Activated CD8-positive, alpha-beta memory T cell treated with anti-CD3 and anti-CD28 coated beads, Interleukin-2, amount 10 ng/mL, durations not matched to agents 7 days and 5 days (primary cell): ENCODE results near the gene UBTF. TPM values are rescaled to one million over a fixed set of nuclear protein-coding genes. Genes with fewer than 3 reads are reported as not detected.

ENCODE experiments used
- ATAC-seq: fragments of 150-1000 bp; cut with Tn5 transposase; one replicate; pipeline ENCODE4 v1.10.0; 2021; ENCODE audit warnings: moderate library complexity
- CTCF ChIA-PET: fragments of 350-600 bp; sonication (Branson Sonifier 250); formaldehyde crosslinking; loops from one replicate; lab custom pipeline; 2021; ENCODE audit warnings: antibody characterized with exemption; lab: Charles Lee
- DNase-seq: peaks from one replicate; pipeline ENCODE4 v3.0.0-alpha.2; 2020
- H3K27ac Mint-ChIP-seq: one replicate; pipeline ENCODE4 v1.8.0; 2021; ENCODE audit warnings: mild to moderate bottlenecking, mixed read lengths
- H3K27me3 Mint-ChIP-seq: one replicate; pipeline ENCODE4 v1.8.0; 2021; ENCODE audit warnings: mixed read lengths
- H3K36me3 Mint-ChIP-seq: one replicate; pipeline ENCODE4 v1.8.0; 2021; ENCODE audit warnings: mild to moderate bottlenecking, mixed read lengths
- H3K4me1 Mint-ChIP-seq: one replicate; pipeline ENCODE4 v1.8.0; 2021; ENCODE audit warnings: mixed read lengths
- H3K4me3 Mint-ChIP-seq: one replicate; pipeline ENCODE4 v1.8.0; 2021; ENCODE audit warnings: mild to moderate bottlenecking, moderate library complexity, mixed read lengths
- H3K9me3 Mint-ChIP-seq: one replicate; pipeline ENCODE4 v1.8.0; 2022; ENCODE audit warnings: low read depth, mixed read lengths
- total RNA-seq, 2 experiments: library from RNA; stranded (reverse); gene quantifications; one replicate each; pipeline ENCODE4 v1.2.3, GENCODE V29; 2021

The UBTF gene
- total RNA-seq, 2 experiments from 2014 or later = 128 to 158 TPM

DNA sequence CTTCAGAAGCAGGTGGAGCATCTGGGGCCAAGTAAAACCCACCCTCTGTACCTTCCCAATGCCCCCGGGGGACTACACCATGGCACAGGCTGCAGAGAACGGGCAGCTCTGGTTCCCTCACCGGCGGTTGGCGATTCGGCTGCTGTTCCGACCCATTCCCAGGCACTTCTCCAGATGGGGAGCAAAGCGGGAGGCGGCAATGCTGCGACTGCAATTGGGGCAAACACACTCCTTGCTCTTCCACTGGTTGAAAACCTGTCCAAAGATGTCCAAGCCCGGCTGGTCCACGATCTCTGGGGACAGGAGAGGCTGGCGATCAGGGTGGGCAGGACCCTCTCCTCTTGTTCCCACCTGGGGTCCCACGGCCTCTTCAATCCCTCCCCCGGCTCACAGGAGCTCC is 22.4 kb downstream of the UBTF start:
- DNase-seq (no peak), ATAC-seq (no peak)
- H3K36me3 Mint-ChIP-seq = peaks cover 18% of the 10 kb centered on the region
- H3K4me3 Mint-ChIP-seq = peak overlapping the region; percentile 83
- H3K9me3 Mint-ChIP-seq = no peaks in the 10 kb centered on the region
- H3K4me1 Mint-ChIP-seq = peaks cover 24% of the 10 kb centered on the region
- peak overlapping the region; percentile 90 for H3K27ac Mint-ChIP-seq
- no peaks in the 10 kb centered on the region for H3K27me3 Mint-ChIP-seq
- CTCF ChIA-PET = interaction anchor here (1.7 to 6.6 kb wide), 3 partner anchors 11 to 154 kb away, joined by 5 to 67 read pairs (median 32); partner anchors contain the start of gene TMUB2

DNA sequence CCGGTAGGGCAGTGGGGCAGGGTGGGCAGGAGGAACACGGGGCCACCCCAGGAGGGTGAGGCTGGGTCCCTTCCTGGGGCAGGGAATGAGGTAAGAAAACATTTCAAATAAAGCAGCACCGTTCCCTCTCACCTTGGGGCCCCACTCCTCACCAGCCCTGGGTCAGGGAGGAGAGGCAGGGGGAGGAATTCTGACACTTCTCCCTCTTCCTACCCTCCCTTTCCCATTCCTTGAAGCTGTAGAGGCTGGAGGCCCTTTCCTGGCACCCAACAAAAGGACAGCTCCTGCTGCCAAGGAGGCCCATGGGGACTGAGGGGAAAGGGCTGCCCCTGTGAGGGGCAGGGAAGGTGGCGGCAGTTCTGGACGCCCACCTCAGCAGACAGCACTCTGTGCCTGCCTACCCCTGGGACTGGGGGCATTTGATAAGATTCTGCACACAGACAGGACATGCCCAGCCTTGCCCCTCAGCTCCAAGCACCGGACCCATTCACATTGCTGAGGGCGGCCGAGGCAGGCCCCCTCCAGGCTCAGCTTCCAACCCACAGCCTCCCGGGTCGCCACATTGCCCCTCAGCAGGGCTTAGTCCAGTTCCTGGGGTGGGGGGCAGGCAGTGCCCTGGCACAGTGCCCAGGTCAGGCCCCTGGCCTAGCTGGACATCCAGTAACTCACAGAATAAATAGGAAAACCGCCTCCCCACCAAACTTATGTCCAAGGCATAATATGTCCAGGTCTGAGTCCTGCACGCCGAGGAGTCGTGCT is 26.0 kb downstream of the UBTF start:
- no peak overlapping the region for H3K27ac Mint-ChIP-seq
- no peaks in the 10 kb centered on the region for H3K27me3 Mint-ChIP-seq
- no peaks in the 10 kb centered on the region for H3K9me3 Mint-ChIP-seq
- no peak for DNase-seq
- no peak for ATAC-seq
- H3K36me3 Mint-ChIP-seq = peaks cover 26% of the 10 kb centered on the region
- CTCF ChIA-PET = interaction anchor here (1.8 kb wide), 1 partner anchor 17 kb away, joined by 5 read pairs; no protein-coding TSS in a partner anchor
- H3K4me1 Mint-ChIP-seq = peaks cover 19% of the 10 kb centered on the region
- H3K4me3 Mint-ChIP-seq = no peak overlapping the region

DNA sequence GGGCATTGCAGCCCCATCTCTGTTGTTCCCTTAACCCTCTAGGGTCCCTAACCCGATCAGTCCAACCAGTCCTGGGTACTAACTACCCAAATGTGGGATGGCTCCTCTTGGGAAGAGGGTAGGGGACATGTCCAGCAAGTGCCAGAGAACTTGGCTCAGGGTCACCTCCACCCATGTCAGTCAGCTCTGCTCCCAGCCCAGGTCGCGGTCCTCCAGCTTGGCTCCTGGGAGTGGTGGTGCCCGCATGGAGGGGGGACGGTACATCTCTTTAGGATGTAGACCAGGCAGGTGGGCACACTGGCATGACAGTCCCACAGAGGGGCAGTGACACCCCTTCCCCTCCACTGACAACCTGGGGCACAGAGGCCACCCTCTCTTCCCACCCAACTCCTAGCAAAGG is 26.7 kb downstream of the UBTF start:
- CTCF ChIA-PET = interaction anchor here (1.8 kb wide), 1 partner anchor 17 kb away, joined by 5 read pairs; no protein-coding TSS in a partner anchor
- DNase-seq = no peak
- ATAC-seq = no peak
- no peaks in the 10 kb centered on the region for H3K27me3 Mint-ChIP-seq
- H3K9me3 Mint-ChIP-seq = no peaks in the 10 kb centered on the region
- peaks cover 25% of the 10 kb centered on the region for H3K36me3 Mint-ChIP-seq
- H3K27ac Mint-ChIP-seq = no peak overlapping the region
- no peak overlapping the region for H3K4me3 Mint-ChIP-seq
- H3K4me1 Mint-ChIP-seq = peaks cover 21% of the 10 kb centered on the region

GRCh38 chr17:44191941-44192496 is 27.5 kb downstream of the UBTF start:
- peaks cover 19% of the 10 kb centered on the region for H3K4me1 Mint-ChIP-seq
- CTCF ChIA-PET = interaction anchor here (1.4 kb wide), 1 partner anchor 12 kb away, joined by 4 read pairs; no protein-coding TSS in a partner anchor
- H3K4me3 Mint-ChIP-seq = no peak overlapping the region
- H3K27me3 Mint-ChIP-seq = no peaks in the 10 kb centered on the region
- no peaks in the 10 kb centered on the region for H3K9me3 Mint-ChIP-seq
- peaks cover 20% of the 10 kb centered on the region for H3K36me3 Mint-ChIP-seq
- DNase-seq (no peak), ATAC-seq (no peak)
- H3K27ac Mint-ChIP-seq = no peak overlapping the region

GRCh38 chr17:44191369-44191768 is 28.1 kb downstream of the UBTF start:
- CTCF ChIA-PET = interaction anchor here (1.4 kb wide), 1 partner anchor 13 kb away, joined by 4 read pairs; no protein-coding TSS in a partner anchor
- Mint-ChIP-seq H3K36me3 (peaks cover 19% of the 10 kb centered on the region), H3K27me3 (no peaks in the 10 kb centered on the region), H3K9me3 (no peaks in the 10 kb centered on the region), H3K27ac (peak overlapping the region; percentile 26), H3K4me3 (no peak overlapping the region), H3K4me1 (peaks cover 17% of the 10 kb centered on the region)
- DNase-seq (no peak), ATAC-seq (no peak)

DNA sequence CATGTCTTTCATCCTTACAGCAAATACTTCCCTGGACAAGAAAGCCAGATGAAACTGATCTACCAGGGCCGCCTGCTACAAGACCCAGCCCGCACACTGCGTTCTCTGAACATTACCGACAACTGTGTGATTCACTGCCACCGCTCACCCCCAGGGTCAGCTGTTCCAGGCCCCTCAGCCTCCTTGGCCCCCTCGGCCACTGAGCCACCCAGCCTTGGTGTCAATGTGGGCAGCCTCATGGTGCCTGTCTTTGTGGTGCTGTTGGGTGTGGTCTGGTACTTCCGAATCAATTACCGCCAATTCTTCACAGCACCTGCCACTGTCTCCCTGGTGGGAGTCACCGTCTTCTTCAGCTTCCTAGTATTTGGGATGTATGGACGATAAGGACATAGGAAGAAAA is 29.0 kb downstream of the UBTF start:
- no peak for ATAC-seq
- Mint-ChIP-seq H3K27ac (peak overlapping the region; percentile 65), H3K36me3 (peaks cover 16% of the 10 kb centered on the region), H3K4me3 (no peak overlapping the region), H3K9me3 (no peaks in the 10 kb centered on the region), H3K4me1 (peaks cover 17% of the 10 kb centered on the region), H3K27me3 (no peaks in the 10 kb centered on the region)
- CTCF ChIA-PET = no interaction called here
- DNase-seq = no peak

- peak overlapping the region; percentile 98 for H3K4me3 Mint-ChIP-seq
These were observed 30.7 kb downstream of the UBTF start for GRCh38 chr17:44188576-44189403.

DNA sequence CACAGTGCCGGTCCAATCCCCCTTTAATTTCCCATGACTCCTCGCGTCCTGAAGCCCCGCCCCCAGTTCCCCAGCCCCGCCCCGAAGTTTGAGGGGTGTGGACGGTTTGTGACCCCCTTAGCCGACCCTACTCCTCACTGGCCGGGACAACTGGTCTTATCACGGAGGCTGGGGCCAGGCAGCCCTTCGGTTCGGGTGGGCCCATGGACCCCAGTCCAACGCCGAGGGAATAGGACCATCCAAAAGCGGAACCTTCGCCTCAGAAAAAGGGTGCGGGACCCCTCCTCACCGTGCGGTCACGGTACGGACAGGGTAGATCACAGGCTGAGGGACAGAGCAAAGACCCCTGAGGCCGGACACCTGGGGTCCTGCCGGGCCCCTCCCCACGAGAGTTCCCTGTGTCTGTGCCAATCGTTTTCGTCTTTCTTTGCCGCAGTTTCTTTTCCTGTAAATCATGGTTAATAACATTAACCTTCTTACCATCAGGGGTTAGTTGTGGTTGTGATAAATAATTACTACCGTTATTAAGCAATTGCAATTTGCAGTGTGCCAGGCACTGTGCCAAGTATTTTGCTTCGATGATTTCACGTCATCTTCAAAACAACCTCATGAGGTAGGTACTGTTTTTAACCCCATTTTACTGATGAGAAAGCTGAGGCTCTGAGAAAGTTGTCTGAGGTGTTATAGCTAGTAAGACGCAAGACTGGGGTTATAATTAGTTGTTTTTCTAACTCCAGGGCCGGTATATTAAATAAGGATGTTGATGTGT is 32.2 kb downstream of the UBTF start:
- CTCF ChIA-PET = interaction anchor here (0.7 to 4.8 kb wide), 13 partner anchors 11 to 145 kb away, joined by 3 to 32 read pairs (median 8); partner anchors contain the start of genes ATXN7L3, HDAC5, HROB and UBTF
- peak; percentile 67 for ATAC-seq
- Mint-ChIP-seq H3K4me3 (peak overlapping the region; percentile 98), H3K27ac (peak overlapping the region; percentile 98), H3K36me3 (peaks cover 13% of the 10 kb centered on the region), H3K4me1 (peaks cover 37% of the 10 kb centered on the region), H3K9me3 (no peaks in the 10 kb centered on the region), H3K27me3 (no peaks in the 10 kb centered on the region)
- no peak for DNase-seq

More at GRCh38 chr17:44188576-44189403, 30.7 kb downstream of the UBTF start:
- CTCF ChIA-PET = interaction anchor here (1.6 kb wide), 1 partner anchor 21 kb away, joined by 5 read pairs; no protein-coding TSS in a partner anchor
- Mint-ChIP-seq H3K4me1 (peaks cover 31% of the 10 kb centered on the region), H3K27me3 (no peaks in the 10 kb centered on the region), H3K36me3 (peaks cover 13% of the 10 kb centered on the region), H3K27ac (peak overlapping the region; percentile 98), H3K9me3 (no peaks in the 10 kb centered on the region)
- ATAC-seq (no peak), DNase-seq (no peak)

GRCh38 chr17:44186307-44187130 is 33.0 kb downstream of the UBTF start, which contains the start of gene TMUB2:
Gene TMUB2 (plus strand): TSS chr17:44186972. CDS start chr17:44187709, 737 bp downstream.
- H3K4me3 Mint-ChIP-seq = peak within 1 kb of the TSS; percentile 98
- no peaks in the 10 kb centered on the region for H3K9me3 Mint-ChIP-seq
- CTCF ChIA-PET = interaction anchor here (0.8 to 4.8 kb wide), 19 partner anchors 12 to 243 kb away, joined by 3 to 32 read pairs (median 5); partner anchors contain the start of genes ATXN7L3, GRN, HDAC5 and HROB
- peaks cover 42% of the 10 kb centered on the region for H3K4me1 Mint-ChIP-seq
- ATAC-seq (peak; percentile 91), DNase-seq (peak; percentile 99)
- H3K36me3 Mint-ChIP-seq = peaks cover 20% of the 10 kb centered on the region
- no peaks in the 10 kb centered on the region for H3K27me3 Mint-ChIP-seq
- H3K27ac Mint-ChIP-seq = peak within 1 kb of the TSS; percentile 98

- DNase-seq (no peak), ATAC-seq (no peak)
- Mint-ChIP-seq H3K36me3 (peaks cover 13% of the 10 kb centered on the region), H3K9me3 (no peaks in the 10 kb centered on the region), H3K4me1 (peaks cover 40% of the 10 kb centered on the region), H3K4me3 (peak overlapping the region; percentile 13), H3K27ac (no peak overlapping the region), H3K27me3 (no peaks in the 10 kb centered on the region)
- CTCF ChIA-PET = interaction anchor here (1.3 to 4.8 kb wide), 9 partner anchors 14 to 161 kb away, joined by 4 to 32 read pairs (median 8); partner anchors contain the start of genes ATXN7L3, GRN and HDAC5
These were observed 35.2 kb downstream of the UBTF start for GRCh38 chr17:44184212-44184810.

- no peak for ATAC-seq
- H3K4me1 Mint-ChIP-seq = peaks cover 31% of the 10 kb centered on the region
- DNase-seq = no peak
- no peaks in the 10 kb centered on the region for H3K27me3 Mint-ChIP-seq
- no peak overlapping the region for H3K4me3 Mint-ChIP-seq
- peak overlapping the region; percentile 32 for H3K27ac Mint-ChIP-seq
- no peaks in the 10 kb centered on the region for H3K9me3 Mint-ChIP-seq
- CTCF ChIA-PET = interaction anchor here (1.3 kb wide), 1 partner anchor 43 kb away, joined by 4 read pairs; no protein-coding TSS in a partner anchor
- H3K36me3 Mint-ChIP-seq = peaks cover 18% of the 10 kb centered on the region
These were observed 36.5 kb downstream of the UBTF start for GRCh38 chr17:44183024-44183423.
